Body of pancreas (tissue), 4 donors: Measurements from ENCODE around the gene THRA.

Source experiments
- CTCF ChIP-seq, 7 experiments: fragments of 450-650 bp in 4 of 7; fragments of 200-600 bp in 3 of 7; sonication (generic) in 3 of 7; IDR thresholded peaks; one replicate each; pipeline ENCODE4 v1.5.1; 2016 to 2019; ENCODE audit warnings: antibody characterized with exemption in 7 of 7
- POLR2A ChIP-seq, 3 donors: fragments of 450-650 bp; IDR thresholded peaks; one replicate each; pipeline ENCODE4 v1.6.1; 2016; ENCODE audit warnings: antibody characterized with exemption in 3 of 3, mild to moderate bottlenecking in 2 of 3

- no peak for TF ChIP-seq CTCF (IDR thresholded peaks at IDR 0.05)
- TF ChIP-seq POLR2A (IDR thresholded peaks at IDR 0.05), result no peak
These were observed 24.5 kb downstream of the THRA start for GRCh38 chr17:40087049-40087794.
